NCI-H524 (cell line): ENCODE results near the gene MT1G.
A peak's percentile ranks its signal among the peaks of the same experiment; 100 is the strongest.

ENCODE experiments used
- DNase-seq, 2 experiments: peaks; one replicate each; lab custom pipeline; 2025; lab: John Stamatoyannopoulos, UW

MT1G gene

DNA sequence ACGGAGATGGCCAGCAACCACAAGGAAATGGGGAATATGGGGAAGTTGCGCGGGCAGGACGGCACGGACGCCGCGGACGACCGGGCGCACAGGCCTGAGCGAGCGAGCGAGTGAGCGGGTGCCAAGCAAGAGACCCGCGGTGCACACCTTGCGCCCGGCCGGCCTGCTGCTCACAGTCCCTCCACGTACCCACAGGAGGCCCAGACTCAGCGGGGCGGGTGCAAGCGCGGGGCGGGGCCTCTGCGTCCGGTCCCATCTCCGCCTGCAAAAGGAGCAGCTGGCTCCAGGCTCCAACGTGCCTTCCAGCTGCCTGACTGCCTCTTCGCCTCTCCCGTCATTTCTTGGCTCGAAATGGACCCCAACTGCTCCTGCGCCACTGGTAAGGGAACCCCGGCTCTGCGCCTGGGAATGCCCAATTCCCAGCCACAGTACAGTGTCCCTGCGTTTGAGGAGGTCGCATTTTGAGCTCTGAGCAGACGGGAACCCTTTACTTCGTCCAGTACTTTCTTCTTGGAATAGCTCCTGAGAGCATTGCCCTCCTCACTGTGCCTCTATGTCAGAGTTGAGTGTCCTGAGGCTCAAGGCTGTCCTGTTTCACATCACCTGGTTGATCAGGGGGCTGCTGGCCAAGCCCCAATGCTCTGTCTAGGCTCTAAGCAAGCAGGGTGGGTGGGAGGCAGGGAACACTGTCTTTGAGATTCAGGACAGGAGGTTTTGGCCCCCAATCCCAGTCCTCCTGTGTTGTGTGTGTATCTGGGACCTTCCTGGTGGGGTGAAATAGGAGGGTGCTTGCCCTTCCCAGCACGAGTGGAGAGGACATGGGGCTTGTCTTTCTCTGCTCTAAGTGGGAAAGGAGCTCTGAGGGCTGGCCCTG is 50.4 kb downstream of the MT1G start:
- DNase-seq = peak in 1 of 2 experiments; percentile 35
